GM12892 (cell line): ENCODE data around the gene CR1L.
"Not testable (repeated sequence)": the region's sequence is repeated elsewhere in the genome, so short reads cannot be mapped to it uniquely, and the experiment has no call there.

Source experiments
- POLR2A ChIP-seq: IDR thresholded peaks from 2 replicates; pipeline ENCODE4 v1.6.1; 2011; ENCODE audit warnings: low read depth, low read length, control low read depth
- POLR2AphosphoS5 ChIP-seq: IDR thresholded peaks from 2 replicates; pipeline ENCODE4 v1.6.1; 2011; ENCODE audit warnings: low read depth, low read length, control low read depth
- TAF1 ChIP-seq: IDR thresholded peaks from 2 replicates; pipeline ENCODE4 v1.6.1; 2011; ENCODE audit warnings: low read depth, mild to moderate bottlenecking, control low read depth, low read length, borderline replicate concordance

DNA sequence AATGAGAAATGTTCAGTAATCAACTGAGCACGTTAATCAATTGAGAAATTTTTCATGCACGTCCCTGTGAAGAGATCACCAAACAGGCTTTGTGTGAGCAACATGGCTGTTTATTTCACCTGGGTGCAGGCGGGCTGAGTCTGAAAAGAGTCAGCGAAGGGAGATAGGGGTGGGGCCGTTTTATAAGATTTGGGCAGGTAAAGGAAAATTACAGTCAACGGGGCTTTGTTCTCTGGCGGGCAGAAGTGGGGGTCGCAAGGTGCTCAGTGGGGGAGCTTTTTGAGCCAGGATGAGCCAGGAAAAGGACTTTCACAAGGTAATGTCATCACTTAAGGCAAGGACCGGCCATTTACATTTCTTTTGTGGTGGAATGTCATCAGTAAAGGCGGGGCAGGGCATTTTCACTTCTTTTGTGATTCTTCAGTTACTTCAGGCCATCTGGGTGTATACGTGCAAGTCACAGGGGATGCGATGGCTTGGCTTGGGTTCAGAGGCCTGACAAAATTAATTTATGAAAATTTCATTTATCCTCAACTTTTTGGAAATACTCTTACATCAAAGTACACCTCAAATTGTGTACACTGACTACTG is 11.1 kb upstream of the CR1L start:
- not testable (repeated sequence) for TF ChIP-seq POLR2A, TAF1, POLR2AphosphoS5
